GM19463 (cell line): ENCODE data around the gene ACBD6.

ENCODE experiments used
- ATAC-seq: cut with Tn5 transposase; IDR thresholded peaks from one replicate; pipeline ENCODE4 v1.9.1; 2021; ENCODE audit warnings: mild to moderate bottlenecking, moderate library complexity; ENCODE audit not compliant: unreplicated experiment

ACBD6 gene

GRCh38 chr1:180309338-180309737 is 193.0 kb downstream of the ACBD6 start:
- ATAC-seq, result no peak

GRCh38 chr1:180301135-180301742 is 201.1 kb downstream of the ACBD6 start:
- ATAC-seq, result no peak

- no peak for ATAC-seq
These were observed 202.7 kb downstream of the ACBD6 start for GRCh38 chr1:180299479-180300221.

- no peak for ATAC-seq
These were observed 206.4 kb downstream of the ACBD6 start for GRCh38 chr1:180295999-180296398.

GRCh38 chr1:180294711-180295110 is 207.7 kb downstream of the ACBD6 start:
- ATAC-seq, result no peak

GRCh38 chr1:180291004-180291403 is 211.4 kb downstream of the ACBD6 start:
- ATAC-seq, result peak; percentile 74

- no peak for ATAC-seq
These were observed 211.9 kb downstream of the ACBD6 start for GRCh38 chr1:180290265-180291001.

GRCh38 chr1:180288940-180289339 is 213.4 kb downstream of the ACBD6 start:
- ATAC-seq, result no peak

- ATAC-seq, result no peak
These were observed 214.2 kb downstream of the ACBD6 start for GRCh38 chr1:180287988-180288705.

GRCh38 chr1:180286417-180286816 is 216.0 kb downstream of the ACBD6 start:
- ATAC-seq, result no peak

- ATAC-seq, result no peak
These were observed 219.3 kb downstream of the ACBD6 start for GRCh38 chr1:180283098-180283497.

- ATAC-seq, result no peak
These were observed 219.9 kb downstream of the ACBD6 start for GRCh38 chr1:180282401-180283044.

GRCh38 chr1:180281490-180281889 is 220.9 kb downstream of the ACBD6 start:
- no peak for ATAC-seq

- peak; percentile 85 for ATAC-seq
These were observed 221.8 kb downstream of the ACBD6 start for GRCh38 chr1:180280617-180281016.

GRCh38 chr1:180279651-180280050 is 222.7 kb downstream of the ACBD6 start:
- no peak for ATAC-seq

- no peak for ATAC-seq
These were observed 223.6 kb downstream of the ACBD6 start for GRCh38 chr1:180278596-180279395.

GRCh38 chr1:180278194-180278515 is 224.2 kb downstream of the ACBD6 start:
- no peak for ATAC-seq

- ATAC-seq, result no peak
These were observed 224.7 kb downstream of the ACBD6 start for GRCh38 chr1:180277476-180278193.

GRCh38 chr1:180275726-180276125 is 226.7 kb downstream of the ACBD6 start:
- no peak for ATAC-seq
